ENCODE measurements around the gene DLGAP4.

DLGAP4 gene

DNA sequence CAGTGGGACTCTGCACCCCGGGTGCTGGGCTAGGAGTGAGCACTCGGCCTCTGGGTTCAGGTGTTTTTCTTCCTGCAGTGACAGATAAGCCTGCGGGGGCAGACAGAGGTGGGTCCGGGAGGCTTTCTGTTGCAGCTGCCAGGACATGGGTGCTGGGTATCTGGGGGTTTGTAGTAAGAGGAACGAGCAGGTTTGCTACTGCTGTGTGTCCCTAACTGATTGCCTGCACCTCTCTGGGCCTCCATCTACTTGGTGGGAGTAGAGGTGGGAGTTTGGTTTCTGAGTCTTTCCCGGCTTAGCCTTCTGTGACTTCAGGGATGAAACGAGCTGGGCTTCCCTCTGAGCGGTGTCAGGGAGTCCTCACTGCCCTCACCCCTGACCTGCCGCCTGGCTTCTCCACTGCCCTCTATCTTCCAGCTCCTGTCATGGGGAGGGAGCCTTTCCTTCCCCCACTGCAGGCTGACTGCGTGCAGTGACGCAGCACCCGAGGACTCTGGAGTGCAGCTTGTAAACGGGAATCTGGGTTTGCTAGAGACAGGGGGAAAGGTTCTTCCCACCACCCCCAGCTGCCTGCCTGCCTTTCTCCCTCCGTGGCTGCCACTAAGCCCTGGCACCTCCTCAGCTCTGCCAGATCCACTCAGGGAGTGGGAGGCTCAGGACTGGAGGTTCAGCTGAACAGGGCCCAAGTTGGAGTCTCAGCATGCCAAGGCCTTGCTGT is 6.7 kb downstream of the DLGAP4 start:
- Histone ChIP-seq H3K4me2 (ENCODE audit: low read length) (no peak overlapping the region), H3K9me2 (replicated peaks; ENCODE audit: control insufficient read depth, low read length) (no peaks in the 10 kb centered on the region), H3K9me3 (ENCODE audit: control insufficient read depth, insufficient read depth, low read length) (no peaks in the 10 kb centered on the region), H3K27ac (ENCODE audit: low read depth, low read length) (no peak overlapping the region), H3K4me3 (ENCODE audit: low read length) (no peak overlapping the region), H3F3A (ENCODE audit: control insufficient read depth, insufficient read depth) (no peaks in the 10 kb centered on the region), H3K79me2 (ENCODE audit: control insufficient read depth, low read length) (no peaks in the 10 kb centered on the region), H3K4me1 (ENCODE audit: control insufficient read depth, low read length) (no peaks in the 10 kb centered on the region), H3K36me3 (ENCODE audit: control insufficient read depth, low read length) (no peaks in the 10 kb centered on the region), H3K27me3 (ENCODE audit: control insufficient read depth, low read length) (no peaks in the 10 kb centered on the region; the same call in 1 of the 2 replicates), H4K20me1 (ENCODE audit: control insufficient read depth, insufficient read depth, low read depth, low read length) (no peaks in the 10 kb centered on the region)
- TF ChIP-seq EZH2phosphoT487 (IDR thresholded peaks at IDR 0.05; ENCODE audit: borderline replicate concordance, low read length) = no peak
- TF ChIP-seq, protein P1, sequence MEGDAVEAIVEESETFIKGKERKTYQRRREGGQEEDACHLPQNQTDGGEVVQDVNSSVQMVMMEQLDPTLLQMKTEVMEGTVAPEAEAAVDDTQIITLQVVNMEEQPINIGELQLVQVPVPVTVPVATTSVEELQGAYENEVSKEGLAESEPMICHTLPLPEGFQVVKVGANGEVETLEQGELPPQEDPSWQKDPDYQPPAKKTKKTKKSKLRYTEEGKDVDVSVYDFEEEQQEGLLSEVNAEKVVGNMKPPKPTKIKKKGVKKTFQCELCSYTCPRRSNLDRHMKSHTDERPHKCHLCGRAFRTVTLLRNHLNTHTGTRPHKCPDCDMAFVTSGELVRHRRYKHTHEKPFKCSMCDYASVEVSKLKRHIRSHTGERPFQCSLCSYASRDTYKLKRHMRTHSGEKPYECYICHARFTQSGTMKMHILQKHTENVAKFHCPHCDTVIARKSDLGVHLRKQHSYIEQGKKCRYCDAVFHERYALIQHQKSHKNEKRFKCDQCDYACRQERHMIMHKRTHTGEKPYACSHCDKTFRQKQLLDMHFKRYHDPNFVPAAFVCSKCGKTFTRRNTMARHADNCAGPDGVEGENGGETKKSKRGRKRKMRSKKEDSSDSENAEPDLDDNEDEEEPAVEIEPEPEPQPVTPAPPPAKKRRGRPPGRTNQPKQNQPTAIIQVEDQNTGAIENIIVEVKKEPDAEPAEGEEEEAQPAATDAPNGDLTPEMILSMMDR (IDR thresholded peaks at IDR 0.05; ENCODE audit: low read depth, low read length, poor library complexity, severe bottlenecking) = no peak

DNA sequence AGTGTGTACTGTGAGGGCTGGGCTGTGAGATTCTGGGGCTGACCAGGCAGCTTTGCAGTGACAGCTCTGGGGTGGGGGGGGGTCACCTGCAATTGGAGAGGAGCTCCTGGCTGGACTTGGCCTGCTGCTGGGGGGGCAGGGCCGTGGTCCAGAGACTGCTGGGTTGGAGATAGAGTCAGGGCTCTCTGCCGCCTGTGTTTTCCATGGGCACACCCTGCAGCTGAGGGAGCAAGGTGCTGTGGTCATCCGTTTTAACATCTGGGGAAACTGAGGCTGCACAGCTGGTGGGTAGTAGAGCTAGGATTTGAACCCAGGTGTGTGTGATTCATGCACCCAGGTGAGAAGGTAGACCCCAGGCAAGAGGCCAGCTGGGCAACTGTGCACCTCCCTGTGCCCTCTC is 7.3 kb downstream of the DLGAP4 start:
- no peaks in the 10 kb centered on the region for H3K9me3 ChIP-seq (ENCODE audit: control insufficient read depth, insufficient read depth, low read length)
- no peak overlapping the region for H3K27ac ChIP-seq (ENCODE audit: low read depth, low read length)
- no peaks in the 10 kb centered on the region for H3K79me2 ChIP-seq (ENCODE audit: control insufficient read depth, low read length)
- H3K4me2 ChIP-seq (ENCODE audit: low read length) = no peak overlapping the region
- no peak overlapping the region for H3K4me3 ChIP-seq (ENCODE audit: low read length)
- H4K20me1 ChIP-seq (ENCODE audit: control insufficient read depth, insufficient read depth, low read depth, low read length) = no peaks in the 10 kb centered on the region
- H3K36me3 ChIP-seq (ENCODE audit: control insufficient read depth, low read length) = no peaks in the 10 kb centered on the region
- H3K27me3 ChIP-seq (ENCODE audit: control insufficient read depth, low read length) = no peaks in the 10 kb centered on the region
- no peaks in the 10 kb centered on the region for H3K4me1 ChIP-seq (ENCODE audit: control insufficient read depth, low read length)
- H3K9me2 ChIP-seq (replicated peaks; ENCODE audit: control insufficient read depth, low read length) = no peaks in the 10 kb centered on the region
- H3F3A ChIP-seq (ENCODE audit: control insufficient read depth, insufficient read depth) = no peaks in the 10 kb centered on the region
- TF ChIP-seq, protein P1 (IDR thresholded peaks at IDR 0.05; ENCODE audit: low read depth, low read length, poor library complexity, severe bottlenecking) = no peak
- no peak for TF ChIP-seq EZH2phosphoT487 (IDR thresholded peaks at IDR 0.05; ENCODE audit: borderline replicate concordance, low read length)

DNA sequence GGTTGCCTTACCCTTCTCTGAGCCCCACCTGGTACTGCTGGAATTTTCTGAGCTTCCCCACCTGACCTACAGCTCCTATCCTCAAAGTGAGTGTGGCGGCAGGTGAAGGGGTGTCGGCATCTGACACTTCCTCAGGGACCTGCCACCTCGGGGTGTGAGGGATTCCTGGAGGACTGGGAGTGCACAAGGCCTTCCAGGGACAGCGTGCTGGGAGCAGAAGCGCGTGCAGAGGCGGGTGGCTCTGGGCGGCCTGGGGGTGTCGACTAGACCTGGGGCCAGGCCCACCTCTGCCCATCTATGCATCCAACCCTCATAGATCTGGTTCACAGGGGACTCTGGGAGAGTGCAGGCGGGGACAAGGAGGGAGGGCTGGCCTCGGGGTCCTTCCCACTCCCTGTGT is 7.8 kb downstream of the DLGAP4 start:
- Histone ChIP-seq H4K20me1 (ENCODE audit: control insufficient read depth, insufficient read depth, low read depth, low read length) (no peaks in the 10 kb centered on the region), H3K4me1 (ENCODE audit: control insufficient read depth, low read length) (no peaks in the 10 kb centered on the region), H3K4me2 (ENCODE audit: low read length) (no peak overlapping the region), H3K4me3 (ENCODE audit: low read length) (no peak overlapping the region), H3K9me2 (replicated peaks; ENCODE audit: control insufficient read depth, low read length) (no peaks in the 10 kb centered on the region), H3F3A (ENCODE audit: control insufficient read depth, insufficient read depth) (no peaks in the 10 kb centered on the region), H3K79me2 (ENCODE audit: control insufficient read depth, low read length) (no peaks in the 10 kb centered on the region), H3K27ac (ENCODE audit: low read depth, low read length) (no peak overlapping the region), H3K9me3 (ENCODE audit: control insufficient read depth, insufficient read depth, low read length) (no peaks in the 10 kb centered on the region), H3K27me3 (ENCODE audit: control insufficient read depth, low read length) (no peaks in the 10 kb centered on the region), H3K36me3 (ENCODE audit: control insufficient read depth, low read length) (no peaks in the 10 kb centered on the region)
- no peak for TF ChIP-seq EZH2phosphoT487 (IDR thresholded peaks at IDR 0.05; ENCODE audit: borderline replicate concordance, low read length)
- TF ChIP-seq, protein P1 (IDR thresholded peaks at IDR 0.05; ENCODE audit: low read depth, low read length, poor library complexity, severe bottlenecking) = no peak

Data from DOHH2 (cell line).